GM12891 (cell line): ENCODE measurements around the gene ABCB1.
"Not testable (repeated sequence)": the region's sequence is repeated elsewhere in the genome, so short reads cannot be mapped to it uniquely, and the experiment has no call there.

Experiments used
- DNase-seq: peaks from one replicate; pipeline ENCODE4 v3.0.0; 2011; ENCODE audit warnings: low spot score; ENCODE audit not compliant: insufficient read length
- FAIRE-seq: peaks from 2 replicates; lab custom pipeline; 2011; peaks lifted over from hg19 to GRCh38; lab: Jason Lieb, UNC
- PAX5 ChIP-seq: IDR thresholded peaks from 2 replicates; pipeline ENCODE4 v1.6.1; 2011; ENCODE audit warnings: low read length, moderate library complexity, mild to moderate bottlenecking; ENCODE audit not compliant: insufficient read depth, severe bottlenecking
- POLR2A ChIP-seq: IDR thresholded peaks from 2 replicates; pipeline ENCODE4 v1.6.1; 2011; ENCODE audit warnings: low read depth, low read length, control low read depth
- POLR2AphosphoS5 ChIP-seq: IDR thresholded peaks from 2 replicates; pipeline ENCODE4 v1.6.1; 2011; ENCODE audit warnings: low read depth, low read length, control low read depth
- POU2F2 ChIP-seq: IDR thresholded peaks from 2 replicates; pipeline ENCODE4 v1.6.1; 2011; ENCODE audit warnings: low read depth, mild to moderate bottlenecking, control low read depth, low read length, moderate library complexity
- SPI1 ChIP-seq: IDR thresholded peaks from 2 replicates; pipeline ENCODE4 v1.6.1; 2011; ENCODE audit warnings: low read depth, low read length, control low read depth
- TAF1 ChIP-seq: IDR thresholded peaks from 2 replicates; pipeline ENCODE4 v1.6.1; 2011; ENCODE audit warnings: low read depth, low read length, control low read depth

The ABCB1 gene

DNA sequence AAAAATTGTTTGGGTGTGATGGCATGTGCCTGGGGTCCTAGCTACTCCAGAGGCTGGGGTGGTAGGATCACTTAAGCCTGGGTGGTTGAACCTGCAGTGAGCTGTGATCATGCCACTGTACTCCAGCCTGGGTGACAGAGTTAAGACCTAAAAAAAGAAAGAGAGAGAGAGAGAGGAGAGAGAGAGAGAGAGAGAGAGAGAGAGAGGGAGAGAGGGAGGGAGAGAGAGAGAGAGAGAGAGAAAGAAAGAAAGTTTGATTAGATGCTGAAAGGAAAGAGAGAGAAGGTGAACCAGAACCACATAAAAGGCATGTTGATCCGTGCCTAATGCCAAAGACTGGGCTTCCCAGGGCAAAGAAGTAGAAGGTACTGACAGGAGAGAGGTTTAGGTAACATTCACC lies 11.1 kb downstream of the ABCB1 start:
- DNase-seq, result no peak
- FAIRE-seq, result no peak

DNA sequence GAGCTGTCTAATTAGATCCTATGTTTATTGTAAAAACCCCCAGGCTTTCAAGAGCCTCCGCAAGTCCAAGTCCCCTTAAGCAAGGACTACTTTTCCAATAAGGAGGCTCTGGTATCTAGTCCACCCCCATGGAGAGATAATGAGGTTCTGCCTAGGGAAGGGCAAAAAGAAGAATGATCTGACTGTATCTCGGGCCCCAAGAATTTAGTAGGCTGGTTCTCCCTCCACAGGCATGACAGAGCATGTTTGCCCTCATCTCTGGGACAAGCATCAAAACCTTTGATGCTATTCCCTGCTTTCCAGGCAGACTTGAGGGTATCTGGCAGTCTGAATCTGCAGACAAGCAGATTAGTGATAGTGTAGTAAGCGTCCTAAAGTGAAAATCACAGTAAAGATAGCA lies 19.0 kb downstream of the ABCB1 start:
- TF ChIP-seq TAF1, result no peak
- TF ChIP-seq SPI1, result no peak
- TF ChIP-seq POLR2AphosphoS5, result no peak
- no peak for TF ChIP-seq PAX5
- TF ChIP-seq POU2F2, result no peak
- no peak for TF ChIP-seq POLR2A
- FAIRE-seq, result no peak
- no peak for DNase-seq

More for the DNA sequence above, 11.1 kb downstream of the ABCB1 start:
- TF ChIP-seq POLR2AphosphoS5 (no peak), POU2F2 (no peak), TAF1 (no peak), SPI1 (no peak), POLR2A (no peak), PAX5 (no peak)

DNA sequence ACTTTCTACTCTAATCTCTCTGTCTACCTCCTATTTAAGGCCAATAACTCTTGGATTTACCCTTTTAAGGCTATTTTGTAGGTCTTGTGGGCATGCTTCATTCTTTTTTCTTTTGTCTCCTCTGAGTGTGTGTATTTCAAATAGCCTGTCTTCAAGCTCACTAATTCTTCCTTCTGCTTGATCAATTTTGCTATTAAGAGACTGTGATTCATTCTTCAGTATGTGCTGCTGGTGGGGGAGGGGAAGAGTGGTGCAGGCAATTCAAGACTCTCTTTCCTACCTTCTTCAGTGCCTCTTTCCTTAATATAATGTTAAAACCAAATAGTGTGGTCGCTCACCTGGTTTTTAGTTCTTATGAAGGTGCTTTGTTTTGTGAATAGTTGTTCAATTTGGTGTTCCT lies 20.0 kb downstream of the ABCB1 start:
- no peak for DNase-seq
- TF ChIP-seq PAX5, result no peak
- no peak for FAIRE-seq

DNA sequence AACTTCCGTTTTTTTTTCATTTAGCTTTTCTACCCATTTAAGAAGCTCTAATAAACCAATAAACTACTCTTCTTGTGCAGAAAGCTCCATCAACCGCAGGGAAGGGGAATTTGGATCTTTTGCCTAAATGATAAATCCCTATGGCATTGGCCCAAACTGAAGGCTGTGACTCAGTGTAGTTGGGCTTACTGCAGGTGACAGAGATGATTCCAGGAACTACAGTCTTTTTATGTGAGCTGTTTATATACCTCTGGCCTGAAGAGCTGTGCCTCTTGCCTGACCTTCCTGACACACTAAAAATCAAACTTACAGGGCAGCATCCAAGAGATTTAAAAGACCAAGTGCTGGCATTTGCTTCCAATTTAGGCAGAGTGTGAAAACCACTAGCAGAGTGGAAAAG lies 25.2 kb downstream of the ABCB1 start:
- no peak for TF ChIP-seq POLR2AphosphoS5
- TF ChIP-seq SPI1, result no peak
- TF ChIP-seq POLR2A, result no peak
- TF ChIP-seq PAX5, result no peak
- no peak for TF ChIP-seq TAF1
- no peak for TF ChIP-seq POU2F2
- FAIRE-seq (no peak), DNase-seq (no peak)

DNA sequence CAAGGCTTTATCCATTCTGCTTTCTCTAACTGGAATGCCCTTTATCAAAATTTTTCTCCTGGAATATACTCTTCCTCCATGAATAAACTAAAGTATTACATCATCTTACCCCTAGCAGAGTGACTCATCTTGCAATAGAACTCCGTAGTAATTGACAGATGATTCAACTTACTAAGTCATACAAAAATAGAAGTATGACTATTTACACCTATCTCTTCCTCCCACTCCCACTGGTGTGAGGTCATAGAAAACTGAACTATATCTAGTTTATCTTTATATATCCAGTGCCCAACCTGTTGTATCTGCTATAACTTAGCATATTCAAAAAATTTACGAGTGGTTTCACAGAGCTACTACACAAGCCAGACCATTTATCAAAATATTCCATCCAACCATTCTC lies 26.1 kb downstream of the ABCB1 start:
- no peak for FAIRE-seq
- no peak for DNase-seq
- TF ChIP-seq POLR2A (no peak), TAF1 (no peak)

DNA sequence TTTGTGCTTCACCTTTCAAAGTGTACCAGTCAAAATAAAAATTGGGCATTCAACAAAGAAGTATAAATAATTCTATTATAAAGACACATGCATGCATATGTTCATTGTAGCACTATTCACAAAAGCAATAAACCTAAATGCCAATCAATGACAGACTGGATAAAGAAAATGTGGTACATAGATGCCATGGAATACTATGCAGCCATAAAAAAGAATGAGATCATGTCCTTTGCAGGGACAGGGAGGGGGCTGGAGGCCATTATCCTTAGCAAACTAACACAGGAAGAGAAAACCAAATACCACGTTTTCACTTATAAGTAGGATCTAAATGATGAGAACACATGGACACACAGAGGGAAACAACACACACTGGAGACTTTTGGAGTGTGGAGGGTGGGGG lies 28.2 kb downstream of the ABCB1 start:
- not testable (repeated sequence) for FAIRE-seq, DNase-seq

DNA sequence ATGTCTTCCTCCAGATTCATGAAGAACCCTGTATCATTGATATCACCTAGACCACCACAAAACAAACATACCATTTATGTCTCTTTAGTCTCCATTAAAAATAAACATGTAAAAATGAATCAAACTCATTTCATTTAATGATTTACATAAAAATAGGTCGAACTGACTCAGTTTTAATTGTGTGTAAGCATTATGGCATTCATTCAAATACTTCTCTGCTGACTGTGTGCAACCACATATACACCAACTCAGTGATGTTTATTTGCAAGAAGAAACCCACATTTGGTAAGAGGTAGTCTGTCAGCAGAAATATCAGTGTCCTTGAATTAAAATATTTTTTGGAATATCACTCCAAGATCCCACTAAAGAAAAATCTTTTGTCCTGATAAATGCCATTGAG lies 30.5 kb downstream of the ABCB1 start:
- no peak for TF ChIP-seq POLR2AphosphoS5
- TF ChIP-seq PAX5, result no peak
- no peak for TF ChIP-seq TAF1
- TF ChIP-seq POU2F2, result no peak
- TF ChIP-seq POLR2A, result no peak
- TF ChIP-seq SPI1, result no peak
- DNase-seq (no peak), FAIRE-seq (no peak)

DNA sequence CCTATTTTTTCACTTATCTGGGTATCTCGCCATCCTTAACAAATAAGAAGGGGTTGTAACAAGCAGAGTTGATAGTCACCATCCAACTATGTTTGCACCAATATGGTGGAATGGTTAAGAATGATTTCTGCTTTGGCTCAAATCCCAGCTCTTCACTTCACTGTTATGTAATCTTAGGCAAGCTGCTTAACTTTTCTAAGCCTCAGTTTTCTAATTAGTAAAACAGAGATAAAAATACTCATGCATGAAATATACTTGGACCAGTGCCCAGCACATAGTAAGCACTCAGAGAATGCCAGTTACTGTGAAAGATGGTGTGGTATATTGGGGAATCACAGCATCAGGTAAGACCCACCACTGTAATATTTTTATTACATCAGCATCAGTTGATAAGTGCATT lies 33.6 kb downstream of the ABCB1 start:
- FAIRE-seq, result no peak
- TF ChIP-seq PAX5, result no peak
- no peak for TF ChIP-seq POU2F2
- no peak for TF ChIP-seq POLR2AphosphoS5
- no peak for TF ChIP-seq SPI1
- TF ChIP-seq TAF1, result no peak
- TF ChIP-seq POLR2A, result no peak
- no peak for DNase-seq

DNA sequence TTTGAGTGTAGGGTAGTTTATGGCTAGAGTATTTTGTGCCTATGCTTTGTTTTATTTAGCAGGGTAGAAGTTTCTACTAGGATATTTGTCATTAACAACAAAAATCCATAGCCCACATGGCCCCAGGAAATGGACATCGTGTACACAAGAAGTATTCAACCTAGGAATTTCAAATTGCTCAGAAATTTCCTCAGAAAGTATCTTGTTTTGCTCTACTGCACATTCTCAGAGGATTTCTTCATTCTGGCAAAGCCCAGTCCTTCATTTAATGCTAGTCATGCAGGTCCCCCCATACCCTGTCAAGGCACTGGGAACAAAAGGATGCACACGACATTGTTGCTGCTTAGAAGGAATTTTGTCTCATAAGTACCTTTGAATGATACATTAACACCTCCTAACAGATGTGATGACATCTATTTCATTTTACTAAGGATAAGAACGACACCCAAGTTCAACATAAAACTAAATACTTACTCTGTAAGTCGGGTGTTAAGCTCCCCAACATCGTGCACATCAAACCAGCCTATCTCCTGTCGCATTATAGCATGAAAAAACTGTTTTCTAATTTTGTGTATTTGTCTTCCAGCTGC lies 34.3 kb downstream of the ABCB1 start:
- no peak for TF ChIP-seq POLR2A
- TF ChIP-seq SPI1, result no peak
- no peak for TF ChIP-seq TAF1
- TF ChIP-seq POLR2AphosphoS5, result no peak
- no peak for TF ChIP-seq POU2F2
- no peak for TF ChIP-seq PAX5
- FAIRE-seq (no peak), DNase-seq (no peak)

DNA sequence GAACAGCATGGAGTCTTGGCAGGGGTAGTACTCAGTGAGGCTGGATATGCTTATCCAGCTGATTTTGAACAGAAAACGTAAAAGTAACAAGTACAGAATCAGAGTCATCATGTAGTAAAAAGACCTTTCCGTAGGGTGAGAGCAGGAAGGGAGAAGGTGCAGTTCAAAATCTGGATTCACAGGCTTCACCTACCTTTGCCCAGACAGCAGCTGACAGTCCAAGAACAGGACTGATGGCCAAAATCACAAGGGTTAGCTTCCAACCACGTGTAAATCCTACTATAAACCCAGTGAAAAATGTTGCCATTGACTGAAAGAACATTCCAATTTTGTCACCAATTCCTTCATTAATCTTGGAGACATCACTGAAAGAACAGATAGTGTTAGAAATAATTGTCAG lies 34.8 kb downstream of the ABCB1 start:
- DNase-seq (no peak), FAIRE-seq (no peak)
- TF ChIP-seq TAF1 (no peak), SPI1 (no peak), POLR2A (no peak), POLR2AphosphoS5 (no peak), PAX5 (no peak), POU2F2 (no peak)
